Motor neuron (in vitro differentiated cells): ENCODE results near the gene UBTD2. TPM values are rescaled to one million over a fixed set of nuclear protein-coding genes. Genes with fewer than 3 reads are reported as not detected.
A peak's percentile ranks its signal among the peaks of the same experiment; 100 is the strongest.

Experiments
- ATAC-seq, 8 experiments: fragments of 200-7000 bp; cut with Tn5 transposase; replicated peaks in 6 of 8; 2 replicates each; pipeline ENCODE4 v1.8.0; 2021; ENCODE audit warnings: mild to moderate bottlenecking in 8 of 8, moderate library complexity in 8 of 8
- H3K27ac ChIP-seq, 2 donors: fragments of 250-450 bp; sonication (Bioruptor Pico); 2 replicates each; pipeline ENCODE4 v1.9.0; 2021; ENCODE audit warnings: antibody characterized with exemption in 2 of 2, mild to moderate bottlenecking in 2 of 2, moderate library complexity in 1 of 2
- H3K4me1 ChIP-seq, 2 donors: fragments of 250-450 bp; sonication (Bioruptor Pico); replicated peaks in 1 of 2; 2 replicates each; pipeline ENCODE4 v1.6.1; 2021; ENCODE audit warnings: antibody characterized with exemption in 2 of 2, mild to moderate bottlenecking in 2 of 2, moderate library complexity in 1 of 2
- H3K4me3 ChIP-seq, 5 donors: fragments of 250-450 bp; sonication (Bioruptor Pico); 2 replicates each; pipeline ENCODE4 v1.9.0; 2021; ENCODE audit warnings: antibody characterized with exemption in 5 of 5, mild to moderate bottlenecking in 5 of 5, moderate library complexity in 4 of 5
- WGBS, 10 experiments: fragments of 450-650 bp; shearing (Covaris generic); methylation state at CpG; one replicate each; pipeline ENCODE4 v1.0.0; 2022; 5-methylcytosine and 5-hydroxymethylcytosine counted together
- in situ Hi-C, 9 experiments: fragments of 400-800 bp; cut with MboI; loops; one replicate each; pipeline ENCODE4 v1.15.0; 2021; ENCODE audit warnings: low sequenced_read_pairs in 9 of 9, low pct_unique_long_range_greater_than_20kb in 2 of 9; ENCODE audit not compliant: unreplicated experiment in 9 of 9
- total RNA-seq, 8 experiments: library from RNA; unstranded; fragments of 300-600 nt; gene quantifications; 2 replicates each; pipeline versions ENCODE4 v1.2.3 to v1.2.4, GENCODE V29; 2022

The UBTD2 gene
- total RNA-seq, 8 experiments from 2014 or later: 11.3 to 58.2 (median 28.3) TPM

DNA sequence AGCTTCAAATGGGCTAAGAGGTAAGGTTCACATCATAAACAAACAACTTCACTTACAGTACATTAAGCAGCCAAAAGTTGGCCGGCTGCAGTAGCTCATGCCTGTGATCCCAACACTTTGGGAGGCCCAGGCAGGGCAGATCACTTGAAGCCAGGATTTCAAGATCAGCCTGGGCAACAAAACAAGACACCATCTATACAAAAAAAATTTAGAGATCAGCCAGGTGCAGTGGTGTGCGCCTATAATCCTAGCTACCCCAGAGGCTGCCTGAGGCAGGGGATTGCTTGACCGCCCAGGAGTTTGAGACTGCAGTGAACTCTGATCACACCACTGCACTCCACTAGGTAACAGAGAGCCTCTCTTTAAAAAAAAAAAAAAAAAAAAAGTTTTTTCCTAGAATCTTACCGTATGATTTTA, 16.9 kb downstream of the UBTD2 start:
- 24 to 100% (median 100%) methylated on average over 1 to 4 of the region's 4 CpGs; no CpG with 5 or more reads in 1 of the 10 experiments for WGBS, 10 experiments
- Histone ChIP-seq H3K27ac (no peak overlapping the region), H3K4me1 (no peaks in the 10 kb centered on the region), H3K4me3 (no peak overlapping the region)
- no peak for ATAC-seq
- in situ Hi-C loops: no loop called here

DNA sequence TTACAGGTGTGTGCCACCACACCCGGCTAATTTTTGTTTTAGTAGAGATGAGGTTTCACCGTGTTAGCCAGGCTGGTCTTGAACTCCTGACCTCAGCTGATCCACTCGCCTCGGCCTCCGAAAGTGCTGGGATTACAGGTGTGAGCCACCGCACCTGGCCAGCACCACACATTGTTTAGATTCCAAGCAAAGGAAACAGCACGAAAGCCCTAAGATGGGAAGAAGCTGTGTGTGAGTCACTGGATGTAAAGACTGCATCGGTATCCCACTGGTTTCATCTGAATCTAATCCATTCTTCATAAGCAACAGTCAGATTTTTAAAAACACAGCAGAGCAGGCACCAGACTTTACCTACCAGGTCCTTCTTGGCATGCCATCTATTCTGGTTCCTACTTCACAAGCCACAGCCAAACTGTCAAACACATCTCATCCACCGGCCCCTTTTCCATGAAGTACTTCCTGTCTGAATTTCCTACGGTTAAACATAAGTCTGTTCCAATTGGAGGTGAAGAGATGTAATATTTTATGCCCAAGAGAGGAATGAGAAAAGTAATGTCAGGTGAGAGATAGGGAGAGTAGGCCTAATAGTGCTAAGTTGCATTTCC, 17.4 kb downstream of the UBTD2 start:
- in situ Hi-C loops: no loop called here
- Histone ChIP-seq H3K4me3 (no peak overlapping the region), H3K4me1 (no peaks in the 10 kb centered on the region), H3K27ac (no peak overlapping the region)
- no peak for ATAC-seq
- WGBS, 10 experiments: 48 to 100% (median 97%) methylated on average over 1 to 8 of the region's 10 CpGs; no CpG with 5 or more reads in 2 of the 10 experiments

- Histone ChIP-seq H3K4me1 (no peaks in the 10 kb centered on the region), H3K4me3 (no peak overlapping the region), H3K27ac (no peak overlapping the region)
- ATAC-seq: peak in 3 of 8 experiments; percentile 33 to 59 (median 44)
- 22 to 100% (median 89%) methylated on average over 2 to 4 of the region's 4 CpGs; no CpG with 5 or more reads in 3 of the 10 experiments for WGBS, 10 experiments
- in situ Hi-C loops: no loop called here
Observed at GRCh38 chr5:172264815-172265395, 18.7 kb downstream of the UBTD2 start.

DNA sequence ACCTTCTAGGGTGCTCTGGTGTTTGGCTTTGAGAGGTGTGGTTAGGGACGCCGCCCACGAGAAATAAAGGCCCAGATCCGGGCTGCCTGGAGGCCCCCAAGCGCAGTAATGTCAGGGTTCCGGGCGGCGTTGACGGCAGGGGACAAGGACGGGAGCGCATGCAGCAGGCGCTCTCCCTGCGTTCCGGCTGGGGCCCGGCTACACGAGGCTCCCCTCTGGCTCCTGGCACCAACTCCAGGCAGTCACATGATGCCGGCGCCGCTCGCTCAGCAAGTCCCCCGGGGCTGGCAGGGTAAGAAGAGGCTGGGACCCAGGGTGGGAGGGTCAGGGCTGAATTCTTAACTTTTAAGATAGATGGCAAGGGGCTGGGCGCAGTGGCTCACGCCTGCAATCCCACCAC, 28.1 kb downstream of the UBTD2 start:
- 97 to 100% (median 97%) methylated on average over 5 to 8 of the region's 23 CpGs; no CpG with 5 or more reads in 7 of the 10 experiments for WGBS, 10 experiments
- in situ Hi-C loops: no loop called here
- no peaks in the 10 kb centered on the region for H3K4me1 ChIP-seq
- H3K4me3 ChIP-seq: no peak overlapping the region
- no peak for ATAC-seq
- no peak overlapping the region for H3K27ac ChIP-seq

- WGBS, 10 experiments: 60 to 100% (median 94%) methylated on average over 1 to 2 of the region's 2 CpGs
- no peak for ATAC-seq
- no peak overlapping the region for H3K4me3 ChIP-seq
- no peaks in the 10 kb centered on the region for H3K4me1 ChIP-seq
- no peak overlapping the region for H3K27ac ChIP-seq
- in situ Hi-C loops: no loop called here
Observed at GRCh38 chr5:172252501-172252900, 31.1 kb downstream of the UBTD2 start.

DNA sequence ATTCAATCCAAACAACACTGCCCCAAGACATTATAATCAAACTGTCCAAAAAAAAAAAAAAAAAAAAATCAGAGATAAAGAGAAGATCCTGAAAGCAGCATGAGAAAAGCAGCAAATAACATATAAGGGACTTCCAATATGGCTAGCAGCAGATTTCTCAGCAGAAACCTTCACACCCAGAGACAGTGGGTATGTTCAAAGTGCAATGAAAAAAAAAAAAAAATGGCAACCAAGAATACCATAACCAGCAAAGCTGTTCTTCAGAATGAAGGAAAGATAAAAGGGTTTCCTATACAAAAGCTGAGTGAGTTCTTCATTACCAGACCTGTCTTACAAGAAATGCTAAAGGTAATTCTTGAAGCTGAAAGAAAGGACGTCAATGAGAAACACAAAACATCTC, 32.1 kb downstream of the UBTD2 start:
- no peak for ATAC-seq

DNA sequence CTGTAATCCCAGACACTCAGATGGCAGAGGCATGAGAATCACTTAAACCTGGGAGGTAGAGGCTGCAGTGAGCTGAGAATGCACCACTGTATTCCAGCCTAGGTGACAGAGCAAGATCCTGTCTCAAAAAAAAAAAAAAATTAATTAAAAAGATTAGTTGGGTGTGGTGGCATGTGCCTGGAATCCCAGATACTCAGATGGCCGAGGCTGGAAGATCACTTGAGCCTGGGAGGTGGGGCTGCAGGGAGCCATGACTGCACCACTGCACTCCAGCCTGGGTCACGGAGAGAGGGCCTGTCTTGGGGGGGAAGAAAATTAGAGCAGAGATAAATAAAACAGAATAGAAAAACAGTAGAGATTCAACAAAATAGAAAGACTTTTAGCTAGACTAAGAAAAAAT, 34.9 kb downstream of the UBTD2 start:
- in situ Hi-C loops: no loop called here
- peak in 2 of 8 experiments; percentile 68 to 73 for ATAC-seq
- H3K4me1 ChIP-seq: peaks cover 0 to 6% of the 10 kb centered on the region in 2 donors
- no peak overlapping the region for H3K4me3 ChIP-seq
- H3K27ac ChIP-seq: no peak overlapping the region
- 23 to 100% (median 67%) methylated on average over 1 to 2 of the region's 2 CpGs; no CpG with 5 or more reads in 2 of the 10 experiments for WGBS, 10 experiments

More for the DNA sequence above, 32.1 kb downstream of the UBTD2 start:
- in situ Hi-C loops: no loop called here
- 67 to 100% (median 100%) methylated on average over 1 of the region's 1 CpG; no CpG with 5 or more reads in 1 of the 10 experiments for WGBS, 10 experiments
- Histone ChIP-seq H3K4me3 (no peak overlapping the region), H3K4me1 (no peaks in the 10 kb centered on the region), H3K27ac (no peak overlapping the region)

DNA sequence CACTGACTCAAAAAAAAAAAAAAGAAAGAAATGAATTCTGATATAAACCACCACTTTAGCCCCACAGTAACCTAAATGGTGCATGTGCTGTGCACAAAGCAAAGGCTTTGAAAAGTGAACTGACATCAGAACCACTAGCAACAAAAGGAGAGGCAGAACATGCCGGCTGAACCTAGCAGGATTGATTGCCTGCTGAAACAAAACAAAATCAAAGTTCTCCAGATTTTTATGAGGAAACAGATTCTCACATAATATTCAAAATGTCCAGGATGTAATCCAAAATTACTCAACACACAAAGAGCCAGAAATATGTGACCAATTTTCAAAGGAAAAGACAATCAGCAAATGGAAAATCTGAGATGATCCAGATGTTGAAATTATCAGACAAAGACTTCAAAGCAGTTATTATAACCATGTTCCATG, 37.9 kb downstream of the UBTD2 start:
- ATAC-seq: peak in 5 of 8 experiments; percentile 27 to 72 (median 64)
- WGBS, 10 experiments: 0 to 45% (median 25%) methylated on average over 1 of the region's 1 CpG; no CpG with 5 or more reads in 3 of the 10 experiments

GRCh38 chr5:172245046-172245445, 38.5 kb downstream of the UBTD2 start:
- peaks cover 0 to 6% of the 10 kb centered on the region in 2 donors for H3K4me1 ChIP-seq
- H3K4me3 ChIP-seq: no peak overlapping the region
- 27 to 100% (median 80%) methylated on average over 1 to 2 of the region's 2 CpGs; no CpG with 5 or more reads in 5 of the 10 experiments for WGBS, 10 experiments
- in situ Hi-C loops: no loop called here
- ATAC-seq: no peak
- no peak overlapping the region for H3K27ac ChIP-seq

More for the DNA sequence above, 37.9 kb downstream of the UBTD2 start:
- no peak overlapping the region for H3K4me3 ChIP-seq
- H3K27ac ChIP-seq: no peak overlapping the region
- in situ Hi-C loops: no loop called here
- peaks cover 0 to 6% of the 10 kb centered on the region in 2 donors for H3K4me1 ChIP-seq

DNA sequence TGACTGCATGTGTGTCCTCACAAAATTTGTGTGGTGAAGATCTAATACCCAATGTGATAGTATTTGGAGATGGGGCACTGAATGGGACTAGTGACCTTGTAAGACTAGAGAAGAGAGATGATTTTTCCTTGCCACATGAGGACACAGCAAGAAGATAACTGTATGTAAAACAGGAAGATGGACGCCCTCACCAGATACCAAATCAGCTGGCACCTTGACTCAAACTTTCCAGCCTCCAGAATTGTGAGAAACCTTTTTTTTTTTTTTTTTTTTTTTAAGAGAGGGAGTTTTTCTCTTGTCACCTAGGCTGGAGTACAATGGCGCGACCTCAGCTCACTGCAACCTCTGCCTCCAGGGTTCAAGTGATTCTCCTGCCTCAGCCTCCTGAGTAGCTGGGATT, 40.3 kb downstream of the UBTD2 start:
- Histone ChIP-seq H3K4me1 (peaks cover 0 to 6% of the 10 kb centered on the region in 2 donors), H3K27ac (no peak overlapping the region), H3K4me3 (no peak overlapping the region)
- WGBS, 10 experiments: 87 to 100% (median 100%) methylated on average over 1 to 3 of the region's 3 CpGs; no CpG with 5 or more reads in 5 of the 10 experiments
- ATAC-seq: no peak
- in situ Hi-C loops: no loop called here

GRCh38 chr5:172238334-172238733, 45.2 kb downstream of the UBTD2 start:
- Histone ChIP-seq H3K4me1 (peaks cover 0 to 6% of the 10 kb centered on the region in 2 donors), H3K27ac (no peak overlapping the region), H3K4me3 (no peak overlapping the region)
- no peak for ATAC-seq
- in situ Hi-C loops: no loop called here
- 10 to 100% (median 93%) methylated on average over 1 of the region's 1 CpG; no CpG with 5 or more reads in 1 of the 10 experiments for whole genome bisulfite sequencing, 10 experiments

DNA sequence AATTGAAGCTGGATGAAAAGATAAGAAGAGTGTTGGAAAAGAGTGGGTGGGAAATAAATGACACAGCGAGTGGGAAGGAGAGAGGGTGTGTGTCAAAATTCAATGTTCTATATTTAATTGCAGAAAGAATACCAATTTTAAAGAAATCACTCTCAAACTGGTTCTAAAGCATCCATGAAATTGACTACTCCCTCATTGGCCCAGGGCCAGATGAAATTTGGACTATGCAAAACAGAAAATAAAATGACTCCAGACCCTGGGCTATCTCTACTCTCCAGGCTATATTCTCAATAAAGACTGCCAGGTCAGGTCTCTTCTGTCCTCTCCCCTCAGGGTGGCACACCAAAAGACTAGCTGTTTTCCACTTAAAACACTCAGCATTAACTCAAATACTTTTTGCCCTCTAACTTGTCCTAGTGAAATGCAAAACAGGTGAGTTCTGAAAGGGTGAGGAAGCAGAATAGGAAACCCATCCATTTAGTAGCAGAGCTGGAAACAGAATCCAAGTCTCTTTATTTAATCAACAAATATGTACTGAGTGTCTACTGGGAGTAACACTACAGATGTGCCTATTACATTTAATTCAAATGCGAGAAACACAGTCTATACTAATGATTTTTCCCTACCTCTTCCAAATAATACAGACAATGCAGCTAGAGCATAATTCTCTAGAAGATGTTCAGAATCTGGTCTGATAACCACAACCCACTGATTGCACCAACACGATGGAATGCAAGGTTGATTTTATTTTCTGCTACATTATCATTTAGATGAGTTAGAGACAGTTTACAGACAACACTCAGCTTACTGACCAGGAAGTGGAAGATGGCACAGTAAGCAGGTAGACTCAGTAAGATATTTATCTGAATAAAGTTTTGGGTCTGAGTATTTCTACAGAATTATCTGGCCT, 47.5 kb downstream of the UBTD2 start:
- 18 to 100% (median 80%) methylated on average over 1 to 3 of the region's 3 CpGs; no CpG with 5 or more reads in 1 of the 10 experiments for WGBS, 10 experiments
- H3K4me1 ChIP-seq: peaks cover 0 to 6% of the 10 kb centered on the region in 2 donors
- in situ Hi-C loops: no loop called here
- H3K4me3 ChIP-seq: no peak overlapping the region
- peak in 3 of 8 experiments; percentile 50 to 71 (median 57) for ATAC-seq
- no peak overlapping the region for H3K27ac ChIP-seq
